ENCODE measurements around the gene CST1.

DNA sequence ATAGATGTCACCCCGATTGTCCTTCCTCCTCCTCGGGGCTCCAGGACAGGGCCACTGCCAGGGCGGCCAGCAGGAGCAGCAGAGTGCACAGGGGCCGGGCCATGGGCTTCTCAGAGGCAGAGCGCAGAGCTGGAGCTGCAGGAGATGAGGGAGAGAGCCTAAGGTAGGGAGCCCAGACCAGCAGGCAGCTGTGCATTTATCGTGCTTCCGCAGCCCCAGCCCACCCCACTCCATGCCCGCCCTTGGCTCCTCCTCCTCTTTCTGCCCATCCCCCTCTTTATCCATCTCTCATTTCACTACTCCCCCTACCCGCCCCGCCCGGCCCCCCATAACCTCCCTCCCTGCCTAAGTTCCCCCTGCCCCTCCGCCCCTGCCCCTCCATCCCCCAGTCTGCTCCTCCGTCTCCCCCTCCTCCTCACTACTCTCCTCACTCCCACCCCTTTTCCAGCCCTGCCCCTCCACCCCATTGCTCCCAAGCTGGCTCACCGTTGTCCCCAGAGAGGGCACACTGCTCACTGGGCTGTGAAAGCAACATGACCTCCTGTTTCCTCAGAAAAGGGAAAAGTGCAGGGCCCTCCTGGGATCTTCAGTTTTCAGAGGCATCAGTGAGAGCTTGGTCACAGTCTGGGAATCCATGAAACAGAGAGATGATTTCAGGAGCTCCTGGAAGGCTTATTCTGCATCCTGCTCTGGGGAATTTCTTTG is 25.5 kb upstream of the CST1 start:
- TF ChIP-seq RAD21 (IDR thresholded peaks at IDR 0.05; ENCODE audit: low read depth): no peak
- no peak for TF ChIP-seq FOXM1 (IDR thresholded peaks at IDR 0.05; ENCODE audit: borderline replicate concordance, low read depth)
- no peak for TF ChIP-seq TEAD4 (IDR thresholded peaks at IDR 0.05)
- TF ChIP-seq EP300 (IDR thresholded peaks at IDR 0.05; ENCODE audit: borderline replicate concordance): no peak
- TF ChIP-seq, protein P1, sequence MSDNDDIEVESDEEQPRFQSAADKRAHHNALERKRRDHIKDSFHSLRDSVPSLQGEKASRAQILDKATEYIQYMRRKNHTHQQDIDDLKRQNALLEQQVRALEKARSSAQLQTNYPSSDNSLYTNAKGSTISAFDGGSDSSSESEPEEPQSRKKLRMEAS (IDR thresholded peaks at IDR 0.05): no peak
- TF ChIP-seq, protein P2, sequence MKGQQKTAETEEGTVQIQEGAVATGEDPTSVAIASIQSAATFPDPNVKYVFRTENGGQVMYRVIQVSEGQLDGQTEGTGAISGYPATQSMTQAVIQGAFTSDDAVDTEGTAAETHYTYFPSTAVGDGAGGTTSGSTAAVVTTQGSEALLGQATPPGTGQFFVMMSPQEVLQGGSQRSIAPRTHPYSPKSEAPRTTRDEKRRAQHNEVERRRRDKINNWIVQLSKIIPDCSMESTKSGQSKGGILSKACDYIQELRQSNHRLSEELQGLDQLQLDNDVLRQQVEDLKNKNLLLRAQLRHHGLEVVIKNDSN (IDR thresholded peaks at IDR 0.05): no peak

Data from Ishikawa (cell line).